GM23338 (cell line): Measurements from ENCODE around the gene TMEM178B. TPM values are rescaled to one million over a fixed set of nuclear protein-coding genes. Genes with fewer than 3 reads are reported as not detected.

Experiments
- ATAC-seq: fragments of 200-7000 bp; cut with Tn5 transposase; 3 replicates; pipeline ENCODE4 v1.9.1; 2020
- DNase-seq: peaks from one replicate; pipeline ENCODE4 v3.0.0-alpha.2; 2015; ENCODE audit warnings: low spot score
- H2AFZ ChIP-seq: fragments of 200-600 bp; sonication (generic); 2 replicates; pipeline ENCODE4 v1.8.0; 2016; ENCODE audit warnings: antibody characterized with exemption, mild to moderate bottlenecking, moderate library complexity
- H3F3A ChIP-seq: fragments of 200-600 bp; sonication (generic); replicated peaks from 2 replicates; pipeline ENCODE4 v1.8.0; 2017; ENCODE audit warnings: antibody characterized with exemption, mixed run types, low read depth
- H3K27ac ChIP-seq: fragments of 200-600 bp; sonication (generic); 2 replicates; pipeline ENCODE4 v1.6.1; 2016; ENCODE audit warnings: low read depth
- H3K27me3 ChIP-seq: fragments of 200-600 bp; sonication (generic); 2 replicates; pipeline ENCODE4 v1.8.0; 2016; ENCODE audit warnings: mild to moderate bottlenecking, mixed run types, moderate library complexity; ENCODE audit not compliant: insufficient read depth
- H3K36me3 ChIP-seq: fragments of 200-600 bp; sonication (generic); 2 replicates; pipeline ENCODE4 v1.8.0; 2016; ENCODE audit warnings: mild to moderate bottlenecking; ENCODE audit not compliant: insufficient read depth
- H3K4me1 ChIP-seq: fragments of 200-600 bp; sonication (generic); 2 replicates; pipeline ENCODE4 v1.8.0; 2016; ENCODE audit warnings: mild to moderate bottlenecking, moderate library complexity; ENCODE audit not compliant: insufficient read depth
- H3K4me2 ChIP-seq: fragments of 200-600 bp; sonication (generic); 2 replicates; pipeline ENCODE4 v1.7.1; 2017; ENCODE audit warnings: mixed run types
- H3K4me3 ChIP-seq: fragments of 200-600 bp; sonication (generic); 2 replicates; pipeline ENCODE4 v1.6.1; 2016; ENCODE audit warnings: mixed run types
- H3K79me2 ChIP-seq: fragments of 200-600 bp; sonication (generic); replicated peaks from 2 replicates; pipeline ENCODE4 v1.8.0; 2017; ENCODE audit warnings: mild to moderate bottlenecking; ENCODE audit not compliant: insufficient read depth
- H3K9me2 ChIP-seq: fragments of 200-600 bp; sonication (generic); 2 replicates; pipeline ENCODE4 v1.8.0; 2017; ENCODE audit not compliant: insufficient read depth
- H4K20me1 ChIP-seq: fragments of 200-600 bp; sonication (generic); replicated peaks from 2 replicates; pipeline ENCODE4 v1.8.0; 2017; ENCODE audit warnings: mild to moderate bottlenecking; ENCODE audit not compliant: insufficient read depth
- H3K27ac Mint-ChIP-seq: 2 replicates; pipeline ENCODE4 v1.8.0; 2020; ENCODE audit warnings: inconsistent platforms, mild to moderate bottlenecking, moderate library complexity, mixed read lengths
- H3K27me3 Mint-ChIP-seq: 3 replicates; pipeline ENCODE4 v1.8.0; 2022; ENCODE audit warnings: low read depth, mild to moderate bottlenecking, moderate library complexity, mixed read lengths, inconsistent platforms; ENCODE audit not compliant: insufficient read depth, poor library complexity
- H3K36me3 Mint-ChIP-seq: 3 replicates; pipeline ENCODE4 v1.8.0; 2021; ENCODE audit warnings: low read depth, mild to moderate bottlenecking, inconsistent platforms, moderate library complexity, mixed read lengths
- H3K4me1 Mint-ChIP-seq: 3 replicates; pipeline ENCODE4 v1.8.0; 2020; ENCODE audit warnings: mild to moderate bottlenecking, inconsistent platforms, mixed read lengths
- H3K4me3 Mint-ChIP-seq: 3 replicates; pipeline ENCODE4 v1.8.0; 2021; ENCODE audit warnings: moderate library complexity, mild to moderate bottlenecking, inconsistent platforms, mixed read lengths
- H3K9me3 Mint-ChIP-seq: 3 replicates; pipeline ENCODE4 v1.8.0; 2020; ENCODE audit warnings: moderate library complexity, mild to moderate bottlenecking, inconsistent platforms, mixed read lengths
- CREB1 ChIP-seq: fragments of 250-450 bp; sonication (Bioruptor Pico); IDR thresholded peaks from 2 replicates; pipeline ENCODE4 v1.5.0; 2020; ENCODE audit warnings: low read depth, mild to moderate bottlenecking, moderate library complexity
- EZH2 ChIP-seq: fragments of 200-600 bp; sonication (generic); IDR thresholded peaks from one replicate; pipeline ENCODE4 v1.8.0; 2017; ENCODE audit warnings: antibody characterized with exemption, mild to moderate bottlenecking, low read depth; ENCODE audit not compliant: unreplicated experiment
- EZH2phosphoT487 ChIP-seq: fragments of 200-600 bp; sonication (generic); IDR thresholded peaks from one replicate; pipeline ENCODE4 v1.8.1; 2018; ENCODE audit warnings: antibody characterized with exemption; ENCODE audit not compliant: unreplicated experiment
- JUNB ChIP-seq: IDR thresholded peaks from one replicate; pipeline ENCODE4 v1.6.1; 2016; ENCODE audit warnings: antibody characterized with exemption; ENCODE audit not compliant: unreplicated experiment
- POLR2AphosphoS5 ChIP-seq: IDR thresholded peaks from 2 replicates; pipeline ENCODE4 v1.6.1; 2016; ENCODE audit warnings: antibody characterized with exemption, low read depth
- STAT1 ChIP-seq: IDR thresholded peaks from one replicate; pipeline ENCODE4 v1.6.1; 2016; ENCODE audit warnings: antibody characterized with exemption; ENCODE audit not compliant: unreplicated experiment
- ZNF331 ChIP-seq: fragments of 250-450 bp; sonication (Bioruptor Pico); IDR thresholded peaks from 2 replicates; pipeline ENCODE4 v1.5.0; 2020; ENCODE audit warnings: low read depth, mild to moderate bottlenecking, moderate library complexity
- polyA plus RNA-seq: library from polyadenylated mRNA; unstranded; fragments of >200 nt; fragmentation: Nextera tagmentation; extraction: Ambion mirVana; gene quantifications from 2 replicates; pipeline ENCODE4 v1.2.1, GENCODE V29; 2016
- total RNA-seq: library from RNA; depleted of rRNA; stranded (reverse); fragments of >200 nt; shearing (Covaris generic); gene quantifications from 2 replicates; pipeline ENCODE4 v1.2.3, GENCODE V29; 2014
- TF ChIP-seq, protein P1 (sequence below): IDR thresholded peaks from one replicate; pipeline ENCODE4 v1.6.1; 2018; ENCODE audit warnings: antibody characterized with exemption; ENCODE audit not compliant: unreplicated experiment
- TF ChIP-seq, protein P2 (sequence below): IDR thresholded peaks from 2 replicates; pipeline ENCODE4 v1.6.1; 2016; ENCODE audit warnings: antibody characterized with exemption
- TF ChIP-seq, protein P3 (sequence below), 2 experiments: fragments of 200-600 bp in 1 of 2; sonication (generic) in 1 of 2; conservative IDR thresholded peaks; 2 replicates each; pipeline versions ENCODE4 v1.5.1 to v1.6.1; 2016 to 2017; ENCODE audit warnings: antibody characterized with exemption in 2 of 2, low read depth in 2 of 2, mild to moderate bottlenecking in 2 of 2, moderate library complexity in 1 of 2

The TMEM178B gene
- total and polyA plus RNA-seq, 2 experiments from 2014 or later: 4.9 to 15.6 TPM

DNA sequence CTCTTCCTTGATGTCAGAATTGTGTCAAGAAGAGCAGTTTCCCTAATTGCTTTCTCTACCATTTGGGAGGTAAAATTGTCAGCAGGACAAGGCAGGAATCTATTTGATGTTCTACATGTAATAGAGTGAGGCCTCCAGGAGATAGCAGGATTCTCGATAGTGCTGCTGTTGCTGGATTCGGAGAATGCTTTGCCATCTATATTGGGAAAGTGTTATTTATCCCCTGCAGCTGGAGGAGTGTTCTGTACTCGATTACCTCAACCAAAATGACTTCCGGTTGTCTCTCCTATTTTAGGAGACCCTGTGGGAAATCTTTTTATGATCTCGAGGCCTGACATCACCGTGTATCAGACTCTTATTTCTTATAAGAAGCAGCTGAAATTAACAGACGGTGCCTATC is 217.1 kb downstream of the TMEM178B start:
- H3K36me3 ChIP-seq: no peaks in the 10 kb centered on the region
- H3K36me3 Mint-ChIP-seq: no peaks in the 10 kb centered on the region

More for the DNA sequence above, 217.1 kb downstream of the TMEM178B start:
- Histone ChIP-seq H3K4me3 (no peak overlapping the region), H3K9me2 (no peaks in the 10 kb centered on the region), H4K20me1 (0 out of 2 replicates have a peak, but pooled peaks cover 8% of the 10 kb centered on the region), H3F3A (no peaks in the 10 kb centered on the region), H3K27me3 (no peaks in the 10 kb centered on the region), H3K4me2 (no peak overlapping the region), H3K27ac (no peak overlapping the region), H3K4me1 (no peaks in the 10 kb centered on the region), H3K79me2 (no peaks in the 10 kb centered on the region), H2AFZ (no peak overlapping the region)
- Mint-ChIP-seq H3K9me3 (no peaks in the 10 kb centered on the region; the same call in 2 of the 3 replicates), H3K4me1 (peaks cover 38% of the 10 kb centered on the region), H3K27me3 (peaks cover 2% of the 10 kb centered on the region), H3K4me3 (no peak overlapping the region), H3K27ac (no peak overlapping the region)
- ATAC-seq (no peak), DNase-seq (no peak)
- no peak for TF ChIP-seq EZH2
- TF ChIP-seq, protein P1, sequence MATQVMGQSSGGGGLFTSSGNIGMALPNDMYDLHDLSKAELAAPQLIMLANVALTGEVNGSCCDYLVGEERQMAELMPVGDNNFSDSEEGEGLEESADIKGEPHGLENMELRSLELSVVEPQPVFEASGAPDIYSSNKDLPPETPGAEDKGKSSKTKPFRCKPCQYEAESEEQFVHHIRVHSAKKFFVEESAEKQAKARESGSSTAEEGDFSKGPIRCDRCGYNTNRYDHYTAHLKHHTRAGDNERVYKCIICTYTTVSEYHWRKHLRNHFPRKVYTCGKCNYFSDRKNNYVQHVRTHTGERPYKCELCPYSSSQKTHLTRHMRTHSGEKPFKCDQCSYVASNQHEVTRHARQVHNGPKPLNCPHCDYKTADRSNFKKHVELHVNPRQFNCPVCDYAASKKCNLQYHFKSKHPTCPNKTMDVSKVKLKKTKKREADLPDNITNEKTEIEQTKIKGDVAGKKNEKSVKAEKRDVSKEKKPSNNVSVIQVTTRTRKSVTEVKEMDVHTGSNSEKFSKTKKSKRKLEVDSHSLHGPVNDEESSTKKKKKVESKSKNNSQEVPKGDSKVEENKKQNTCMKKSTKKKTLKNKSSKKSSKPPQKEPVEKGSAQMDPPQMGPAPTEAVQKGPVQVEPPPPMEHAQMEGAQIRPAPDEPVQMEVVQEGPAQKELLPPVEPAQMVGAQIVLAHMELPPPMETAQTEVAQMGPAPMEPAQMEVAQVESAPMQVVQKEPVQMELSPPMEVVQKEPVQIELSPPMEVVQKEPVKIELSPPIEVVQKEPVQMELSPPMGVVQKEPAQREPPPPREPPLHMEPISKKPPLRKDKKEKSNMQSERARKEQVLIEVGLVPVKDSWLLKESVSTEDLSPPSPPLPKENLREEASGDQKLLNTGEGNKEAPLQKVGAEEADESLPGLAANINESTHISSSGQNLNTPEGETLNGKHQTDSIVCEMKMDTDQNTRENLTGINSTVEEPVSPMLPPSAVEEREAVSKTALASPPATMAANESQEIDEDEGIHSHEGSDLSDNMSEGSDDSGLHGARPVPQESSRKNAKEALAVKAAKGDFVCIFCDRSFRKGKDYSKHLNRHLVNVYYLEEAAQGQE: no peak
- TF ChIP-seq, protein P2, sequence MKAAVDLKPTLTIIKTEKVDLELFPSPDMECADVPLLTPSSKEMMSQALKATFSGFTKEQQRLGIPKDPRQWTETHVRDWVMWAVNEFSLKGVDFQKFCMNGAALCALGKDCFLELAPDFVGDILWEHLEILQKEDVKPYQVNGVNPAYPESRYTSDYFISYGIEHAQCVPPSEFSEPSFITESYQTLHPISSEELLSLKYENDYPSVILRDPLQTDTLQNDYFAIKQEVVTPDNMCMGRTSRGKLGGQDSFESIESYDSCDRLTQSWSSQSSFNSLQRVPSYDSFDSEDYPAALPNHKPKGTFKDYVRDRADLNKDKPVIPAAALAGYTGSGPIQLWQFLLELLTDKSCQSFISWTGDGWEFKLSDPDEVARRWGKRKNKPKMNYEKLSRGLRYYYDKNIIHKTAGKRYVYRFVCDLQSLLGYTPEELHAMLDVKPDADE: no peak
- no peak for TF ChIP-seq POLR2AphosphoS5
- TF ChIP-seq, protein P3, sequence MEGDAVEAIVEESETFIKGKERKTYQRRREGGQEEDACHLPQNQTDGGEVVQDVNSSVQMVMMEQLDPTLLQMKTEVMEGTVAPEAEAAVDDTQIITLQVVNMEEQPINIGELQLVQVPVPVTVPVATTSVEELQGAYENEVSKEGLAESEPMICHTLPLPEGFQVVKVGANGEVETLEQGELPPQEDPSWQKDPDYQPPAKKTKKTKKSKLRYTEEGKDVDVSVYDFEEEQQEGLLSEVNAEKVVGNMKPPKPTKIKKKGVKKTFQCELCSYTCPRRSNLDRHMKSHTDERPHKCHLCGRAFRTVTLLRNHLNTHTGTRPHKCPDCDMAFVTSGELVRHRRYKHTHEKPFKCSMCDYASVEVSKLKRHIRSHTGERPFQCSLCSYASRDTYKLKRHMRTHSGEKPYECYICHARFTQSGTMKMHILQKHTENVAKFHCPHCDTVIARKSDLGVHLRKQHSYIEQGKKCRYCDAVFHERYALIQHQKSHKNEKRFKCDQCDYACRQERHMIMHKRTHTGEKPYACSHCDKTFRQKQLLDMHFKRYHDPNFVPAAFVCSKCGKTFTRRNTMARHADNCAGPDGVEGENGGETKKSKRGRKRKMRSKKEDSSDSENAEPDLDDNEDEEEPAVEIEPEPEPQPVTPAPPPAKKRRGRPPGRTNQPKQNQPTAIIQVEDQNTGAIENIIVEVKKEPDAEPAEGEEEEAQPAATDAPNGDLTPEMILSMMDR (conservative IDR thresholded peaks at IDR 0.05; ENCODE audit: low read depth in 2 of 2): no peak
- no peak for TF ChIP-seq STAT1
- TF ChIP-seq CREB1: no peak
- no peak for TF ChIP-seq JUNB
- TF ChIP-seq EZH2phosphoT487: no peak
- TF ChIP-seq ZNF331 (CRISPR knock-in tag): no peak
